Occipital lobe (tissue), 2 donors: ENCODE data around the gene AIG1. TPM values are rescaled to one million over a fixed set of nuclear protein-coding genes. Genes with fewer than 3 reads are reported as not detected.
"Not testable (repeated sequence)": the region's sequence is repeated elsewhere in the genome, so short reads cannot be mapped to it uniquely, and the experiment has no call there.

ENCODE experiments used
- DNase-seq: peaks from one replicate; lab custom pipeline; 2025; lab: John Stamatoyannopoulos, UW
- total RNA-seq: library from RNA; depleted of rRNA; stranded (reverse); fragments of >200 nt; gene quantifications from one replicate; pipeline ENCODE4 v1.2.3, GENCODE V29; 2014

Gene AIG1
- total RNA-seq, 1 donor from 2014 or later: 35.7 TPM

DNA sequence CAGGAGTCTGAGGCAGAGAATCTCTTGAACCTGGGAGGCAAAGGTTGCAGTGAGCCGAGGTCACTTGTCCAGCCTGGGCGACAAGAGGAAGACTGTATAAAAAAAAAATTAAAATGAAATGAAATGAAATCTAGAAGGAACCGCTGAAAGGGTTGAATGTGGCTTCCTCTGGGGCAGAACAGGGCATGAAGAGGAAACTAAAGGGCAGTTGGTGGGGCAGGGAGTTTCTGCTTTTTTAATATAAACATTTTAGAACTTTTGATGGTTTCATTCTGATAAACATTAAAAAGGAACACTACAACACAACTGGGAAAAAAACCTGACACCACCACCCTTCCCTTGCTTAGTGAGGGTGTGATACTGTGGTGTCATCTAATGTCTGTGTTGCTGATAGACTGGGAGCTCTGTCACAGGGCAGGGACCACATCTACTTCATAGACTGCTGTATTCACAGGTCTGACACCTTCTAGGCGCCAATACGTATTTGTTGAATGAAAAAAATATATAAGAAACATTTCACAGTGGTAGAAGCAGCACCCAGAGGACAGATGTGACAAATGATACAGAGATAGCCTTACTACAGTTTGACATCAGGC, 260.9 kb downstream of the AIG1 start:
- no peak for DNase-seq

GRCh38 chr6:143322386-143322785, 261.7 kb downstream of the AIG1 start:
- no peak for DNase-seq

GRCh38 chr6:143323729-143324470, 263.2 kb downstream of the AIG1 start:
- no peak for DNase-seq

GRCh38 chr6:143325379-143326140, 264.9 kb downstream of the AIG1 start:
- no peak for DNase-seq

DNA sequence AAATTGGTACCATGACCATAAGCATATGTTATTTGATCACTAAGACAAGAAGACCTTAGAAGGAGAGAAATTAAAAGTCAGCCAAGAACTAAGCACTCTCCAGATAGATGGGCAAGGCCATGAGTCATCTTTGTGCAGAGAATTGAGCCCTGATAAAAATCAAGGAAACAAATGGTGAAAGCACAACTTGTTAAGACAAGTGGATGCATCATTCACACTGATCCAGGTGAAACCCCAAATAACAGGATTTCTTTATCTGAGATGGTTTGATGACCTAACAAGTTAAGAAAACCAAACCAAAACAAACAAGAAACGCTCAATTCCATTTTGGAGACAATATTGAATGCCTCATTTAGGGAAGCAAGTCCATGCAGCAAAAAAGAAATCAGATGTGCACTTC, 268.2 kb downstream of the AIG1 start:
- no peak for DNase-seq

GRCh38 chr6:143329323-143329722, 268.6 kb downstream of the AIG1 start:
- DNase-seq: no peak

DNA sequence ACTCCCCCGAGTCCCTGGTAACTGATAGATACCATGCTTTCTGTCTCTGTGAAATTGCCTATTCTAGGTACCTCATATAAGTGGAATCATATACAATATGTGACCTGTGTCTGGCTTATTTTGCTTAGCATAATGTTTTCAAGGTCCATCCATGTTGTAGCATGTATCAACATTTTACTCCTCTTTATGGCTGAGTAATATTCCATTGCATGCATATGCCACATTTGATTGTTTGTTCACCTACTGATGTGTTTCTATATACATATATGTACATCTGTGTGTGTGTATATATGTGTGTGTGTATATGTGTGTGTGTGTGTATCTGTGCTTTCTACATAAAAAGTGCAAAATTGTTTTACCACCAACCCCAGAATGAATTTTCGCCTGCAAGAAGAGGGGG, 270.7 kb downstream of the AIG1 start:
- no peak for DNase-seq

DNA sequence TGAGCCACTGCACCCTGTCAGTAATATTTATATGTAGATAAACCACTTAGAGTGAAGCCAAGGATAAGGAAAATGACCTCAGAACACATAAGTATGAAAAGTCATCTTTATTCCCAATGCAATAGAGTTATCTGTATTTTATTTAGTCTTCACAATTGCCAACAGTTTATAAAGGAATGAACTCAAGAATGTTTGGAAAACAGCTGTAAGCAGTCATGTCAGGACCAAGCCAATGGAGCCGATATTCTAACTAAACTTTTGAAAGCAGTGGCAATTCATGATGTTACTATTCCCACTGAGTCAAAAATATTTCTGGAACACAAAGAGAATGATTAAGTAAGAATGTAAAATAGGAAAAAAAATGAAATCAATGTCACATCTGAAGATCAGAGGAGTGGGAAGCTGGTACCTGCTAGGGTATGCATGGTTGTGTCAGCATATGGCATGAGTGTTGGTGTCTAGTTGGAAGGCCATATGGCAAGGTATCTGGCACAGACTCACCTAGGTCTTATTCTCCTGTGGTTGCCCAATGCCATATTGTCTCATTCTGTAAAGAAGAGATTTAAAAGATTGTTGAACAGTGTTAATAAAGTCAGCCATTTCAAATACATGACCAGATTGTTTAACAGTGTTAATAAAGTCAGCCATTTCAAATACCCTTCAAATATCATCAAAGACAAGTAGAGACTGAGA, 271.6 kb downstream of the AIG1 start:
- DNase-seq: no peak

- DNase-seq: no peak
Measured at GRCh38 chr6:143333081-143333480, 272.4 kb downstream of the AIG1 start.

DNA sequence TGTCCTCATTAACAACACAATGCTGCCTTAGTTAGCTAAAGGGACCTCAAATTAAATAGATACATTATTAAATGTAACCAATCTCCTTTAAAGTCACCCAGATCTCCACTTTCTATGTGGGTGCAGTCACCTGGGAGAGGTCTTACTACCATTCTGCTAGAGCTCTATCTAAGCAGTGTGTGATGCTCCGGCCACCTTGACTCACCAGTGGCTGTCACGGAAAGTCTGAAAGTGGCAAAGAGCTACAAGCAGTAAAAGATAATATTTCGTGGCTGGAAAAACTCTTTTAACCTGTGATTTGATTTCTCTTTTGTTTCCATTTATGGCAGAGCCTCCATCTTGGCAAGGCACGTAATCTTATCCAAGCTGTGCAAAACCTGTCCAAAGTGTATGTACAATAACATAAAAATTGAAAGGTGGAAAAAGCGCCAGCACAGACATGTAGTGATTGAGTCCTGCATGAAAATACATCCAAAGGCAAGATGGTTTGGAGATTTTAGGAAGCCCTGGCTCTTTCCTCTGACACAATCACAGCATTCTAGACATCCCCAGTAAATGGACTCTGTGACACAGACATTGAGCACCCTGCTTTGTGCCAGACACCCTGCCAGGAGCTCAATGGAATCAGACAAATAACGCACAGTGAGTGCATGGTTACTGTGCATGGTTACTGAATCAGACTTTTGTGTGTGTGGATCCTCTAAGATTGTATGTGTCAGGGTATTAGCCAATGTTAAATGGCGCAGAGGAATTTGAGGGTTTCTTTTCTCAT, 273.2 kb downstream of the AIG1 start:
- DNase-seq: no peak

GRCh38 chr6:143335865-143336264, 275.2 kb downstream of the AIG1 start:
- DNase-seq: no peak

- DNase-seq: no peak
Measured at GRCh38 chr6:143336446-143337152, 275.9 kb downstream of the AIG1 start.

DNA sequence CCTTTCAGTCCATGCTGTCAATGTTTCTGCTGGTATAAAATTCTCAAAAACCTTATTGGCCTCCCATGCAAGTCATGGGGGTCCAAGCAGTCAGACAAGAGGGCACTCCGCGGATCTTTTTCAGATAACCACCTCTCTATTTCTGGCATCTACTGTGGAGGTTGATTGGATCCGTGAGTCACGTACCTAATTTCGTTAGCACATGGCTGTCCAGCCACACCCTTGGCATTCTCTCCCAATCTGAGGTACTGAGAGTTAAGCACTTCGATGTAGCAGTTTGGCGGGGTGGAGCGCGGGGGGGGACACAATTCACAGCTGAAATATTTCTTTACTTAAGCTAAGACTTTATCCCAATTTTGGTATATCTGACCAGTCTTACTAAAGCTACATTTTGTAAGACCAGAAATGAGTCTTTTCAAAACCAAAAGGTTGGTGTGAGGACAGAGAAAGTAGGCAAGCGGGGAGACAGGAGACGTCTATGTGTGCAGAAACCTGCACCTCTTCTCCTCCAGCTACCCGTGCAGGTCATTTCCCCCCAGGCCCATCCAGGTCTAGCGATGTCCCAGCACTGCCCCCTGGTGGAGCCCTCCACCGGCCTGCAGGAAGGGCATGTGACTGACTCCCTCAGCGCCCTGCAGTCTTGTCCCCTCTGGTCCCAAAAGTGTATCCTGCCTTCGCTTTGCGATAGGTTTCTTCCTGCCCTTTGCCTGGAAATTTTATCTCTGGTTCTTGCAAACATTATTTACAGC, 276.7 kb downstream of the AIG1 start:
- DNase-seq: no peak

- no peak for DNase-seq
Measured at GRCh38 chr6:143339223-143339622, 278.5 kb downstream of the AIG1 start.

- not testable (repeated sequence) for DNase-seq
Measured at GRCh38 chr6:143345477-143345876, 284.8 kb downstream of the AIG1 start.

- DNase-seq: no peak
Measured at GRCh38 chr6:143346004-143346403, 285.3 kb downstream of the AIG1 start.

- DNase-seq: no peak
Measured at GRCh38 chr6:143348531-143348930, 287.8 kb downstream of the AIG1 start.

GRCh38 chr6:143349530-143349929, 288.8 kb downstream of the AIG1 start:
- DNase-seq: no peak

DNA sequence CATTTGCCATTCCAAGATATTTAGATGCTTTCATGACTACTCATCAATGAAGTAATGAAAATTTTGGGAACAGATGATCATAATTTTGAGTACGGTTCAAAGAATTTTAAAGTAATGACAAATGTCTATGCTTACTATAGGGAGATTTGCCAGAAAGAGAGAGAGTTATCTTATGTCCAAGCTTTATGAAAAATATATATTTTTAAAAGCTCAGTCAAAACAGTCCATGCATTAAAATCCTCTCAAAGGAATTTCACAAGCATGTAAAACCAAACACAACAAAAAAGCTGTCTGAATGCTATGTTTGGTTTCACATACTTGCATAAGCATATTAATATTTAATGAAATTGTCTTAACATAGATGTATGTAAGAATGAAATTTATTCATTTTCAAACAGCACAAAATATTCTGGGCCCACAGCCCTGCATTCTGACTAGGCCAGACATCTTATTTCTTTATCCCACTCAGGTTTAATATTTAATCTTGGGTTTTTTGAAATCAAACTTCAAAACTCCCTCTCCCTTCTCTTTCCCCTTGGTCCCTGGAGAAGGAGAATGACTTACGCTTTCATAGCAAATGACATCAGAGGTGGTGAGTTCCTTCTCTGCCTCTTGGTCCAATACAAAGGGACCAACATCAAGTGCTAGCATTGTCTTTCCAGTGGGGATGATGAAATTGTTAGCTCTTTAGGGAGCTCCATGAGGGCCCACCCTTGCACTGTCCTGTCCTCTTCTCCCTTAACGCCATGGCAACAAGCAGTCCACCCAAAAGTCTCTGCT, 295.6 kb downstream of the AIG1 start:
- DNase-seq: no peak
